Measurements from ENCODE around the gene DIS3L2.

DIS3L2 gene

DNA sequence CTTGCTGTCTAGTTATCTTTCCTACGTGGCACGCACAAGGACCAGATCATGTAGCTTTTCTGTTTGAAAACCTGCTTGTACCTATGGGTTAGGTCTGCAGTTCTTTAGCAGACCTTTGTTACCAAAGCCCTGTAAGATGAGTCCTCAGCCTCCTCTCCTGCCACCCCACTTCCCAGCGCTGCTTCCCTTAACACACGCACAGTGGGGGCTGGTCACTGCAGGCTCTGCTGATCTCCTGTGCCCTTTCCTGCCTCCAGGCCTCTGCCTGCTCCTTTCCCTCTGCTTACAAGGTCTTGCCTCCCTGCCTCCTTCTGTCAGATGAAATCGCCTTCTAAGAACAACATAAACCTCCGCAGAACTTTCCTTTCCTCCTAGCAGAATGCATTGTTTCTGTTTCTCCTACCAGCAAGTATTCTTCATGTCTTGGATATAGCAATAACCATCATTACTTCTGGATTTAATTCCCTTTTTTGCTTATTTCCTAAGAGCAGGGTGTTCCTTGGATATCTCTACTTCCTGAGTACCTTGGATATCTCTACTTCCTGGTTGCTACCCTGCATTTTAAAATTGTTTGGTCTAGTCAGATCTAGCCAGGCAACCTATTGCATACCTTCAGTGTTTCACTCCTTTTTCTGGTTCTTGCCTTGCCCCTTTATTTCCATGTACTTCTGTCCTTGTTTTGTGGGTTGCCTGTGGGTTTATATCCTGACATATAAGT, 257.4 kb downstream of the DIS3L2 start:
- no peak for DNase-seq (ENCODE audit: extremely low spot score)
- ChIA-PET CTCF (no interaction called here), POLR2A (no interaction called here)
- TF ChIP-seq, protein P1, sequence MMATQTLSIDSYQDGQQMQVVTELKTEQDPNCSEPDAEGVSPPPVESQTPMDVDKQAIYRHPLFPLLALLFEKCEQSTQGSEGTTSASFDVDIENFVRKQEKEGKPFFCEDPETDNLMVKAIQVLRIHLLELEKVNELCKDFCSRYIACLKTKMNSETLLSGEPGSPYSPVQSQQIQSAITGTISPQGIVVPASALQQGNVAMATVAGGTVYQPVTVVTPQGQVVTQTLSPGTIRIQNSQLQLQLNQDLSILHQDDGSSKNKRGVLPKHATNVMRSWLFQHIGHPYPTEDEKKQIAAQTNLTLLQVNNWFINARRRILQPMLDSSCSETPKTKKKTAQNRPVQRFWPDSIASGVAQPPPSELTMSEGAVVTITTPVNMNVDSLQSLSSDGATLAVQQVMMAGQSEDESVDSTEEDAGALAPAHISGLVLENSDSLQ (IDR thresholded peaks at IDR 0.05): no peak
- TF ChIP-seq NFRKB (IDR thresholded peaks at IDR 0.05) (no peak), FOXA1 (IDR thresholded peaks at IDR 0.05) (no peak), TARDBP (IDR thresholded peaks at IDR 0.05) (no peak), SP1 (IDR thresholded peaks at IDR 0.05) (no peak), LEF1 (IDR thresholded peaks at IDR 0.05; ENCODE audit: borderline replicate concordance) (no peak), ZNF384 (IDR thresholded peaks at IDR 0.05) (no peak), CTBP1 (IDR thresholded peaks at IDR 0.05; ENCODE audit: borderline replicate concordance) (no peak), ARNT (IDR thresholded peaks at IDR 0.05) (no peak), ELF4 (IDR thresholded peaks at IDR 0.05) (no peak), HDGF (IDR thresholded peaks at IDR 0.05; ENCODE audit: borderline replicate concordance) (no peak), FOXK2 (IDR thresholded peaks at IDR 0.05) (no peak)

DNA sequence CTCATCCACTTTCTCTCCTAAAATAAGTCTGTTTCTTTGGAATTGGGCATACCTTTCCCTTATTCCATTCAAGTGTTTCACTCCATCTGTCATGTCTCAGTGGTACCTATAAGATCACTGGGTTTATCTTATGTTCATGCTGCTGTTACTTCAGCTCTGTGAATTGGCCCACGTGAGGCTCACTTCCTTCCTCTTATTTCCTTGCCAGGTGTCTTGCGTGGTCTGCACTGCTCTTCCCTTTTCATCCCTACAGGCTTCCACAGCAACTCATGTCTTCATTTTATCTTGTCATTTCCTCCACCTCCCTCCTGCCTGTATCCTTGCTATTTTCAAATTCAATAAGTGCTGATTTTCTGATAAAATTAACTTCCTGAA, 258.0 kb downstream of the DIS3L2 start:
- CTCF ChIA-PET: no interaction called here
- POLR2A ChIA-PET: no interaction called here
- DNase-seq (ENCODE audit: extremely low spot score): no peak
- TF ChIP-seq ZNF384 (IDR thresholded peaks at IDR 0.05) (no peak), NFRKB (IDR thresholded peaks at IDR 0.05) (no peak), FOXK2 (IDR thresholded peaks at IDR 0.05) (no peak), FOXA1 (IDR thresholded peaks at IDR 0.05) (no peak), ELF4 (IDR thresholded peaks at IDR 0.05) (no peak), CTBP1 (IDR thresholded peaks at IDR 0.05; ENCODE audit: borderline replicate concordance) (no peak), SP1 (IDR thresholded peaks at IDR 0.05) (no peak), ARNT (IDR thresholded peaks at IDR 0.05) (no peak), BHLHE40 (IDR thresholded peaks at IDR 0.05; ENCODE audit: borderline replicate concordance) (no peak)
- TF ChIP-seq, protein P1 (IDR thresholded peaks at IDR 0.05): no peak

DNA sequence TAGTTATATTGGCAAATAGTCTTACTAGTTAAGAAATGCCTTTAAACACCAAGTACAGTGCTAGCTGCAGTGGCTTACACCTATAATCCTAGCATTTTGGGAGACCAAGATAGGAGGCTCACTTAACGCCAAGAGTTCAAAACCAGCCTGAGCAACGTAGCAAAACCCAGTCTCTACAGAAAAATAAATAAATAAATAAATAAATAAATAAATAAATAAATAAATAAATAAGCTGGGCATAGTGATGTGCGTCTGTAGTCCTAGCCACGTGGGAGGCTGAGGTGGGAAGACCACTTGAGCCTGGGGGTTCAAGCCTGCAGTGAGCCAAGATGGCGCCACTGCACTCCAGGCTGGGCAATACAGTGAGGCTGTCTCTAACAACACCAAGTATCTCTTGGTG, 258.4 kb downstream of the DIS3L2 start:
- TF ChIP-seq, protein P1 (IDR thresholded peaks at IDR 0.05): no peak
- no peak for TF ChIP-seq SUZ12 (IDR thresholded peaks at IDR 0.05)
- no peak for TF ChIP-seq BHLHE40 (IDR thresholded peaks at IDR 0.05; ENCODE audit: borderline replicate concordance)

DNA sequence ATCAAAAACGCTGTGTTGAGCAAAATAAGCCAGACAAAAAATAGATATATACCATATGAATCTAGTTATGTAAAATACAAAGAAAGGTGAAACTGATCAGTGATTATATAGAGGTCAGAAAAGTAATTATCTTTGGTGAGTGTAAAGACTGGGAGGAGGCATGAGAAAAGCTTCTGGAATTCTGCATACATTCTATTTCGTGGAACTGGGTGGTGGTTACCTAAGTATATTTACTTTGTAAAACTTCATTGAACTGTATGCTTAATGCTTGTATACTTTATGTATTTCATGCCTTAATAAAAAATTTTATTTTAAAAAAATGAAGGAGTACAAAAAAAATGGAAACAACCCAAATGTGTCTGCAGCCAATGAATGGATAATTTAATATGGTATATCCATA, 263.9 kb downstream of the DIS3L2 start:
- ChIA-PET POLR2A (no interaction called here), CTCF (no interaction called here)
- DNase-seq (ENCODE audit: extremely low spot score): no peak
- TF ChIP-seq ARNT (IDR thresholded peaks at IDR 0.05): no peak
- TF ChIP-seq CTBP1 (IDR thresholded peaks at IDR 0.05; ENCODE audit: borderline replicate concordance): no peak
- no peak for TF ChIP-seq ZNF384 (IDR thresholded peaks at IDR 0.05)
- no peak for TF ChIP-seq LEF1 (IDR thresholded peaks at IDR 0.05; ENCODE audit: borderline replicate concordance)

More for the DNA sequence above, 258.4 kb downstream of the DIS3L2 start:
- CTCF ChIA-PET: no interaction called here
- DNase-seq (ENCODE audit: extremely low spot score): no peak
- POLR2A ChIA-PET: no interaction called here

DNA sequence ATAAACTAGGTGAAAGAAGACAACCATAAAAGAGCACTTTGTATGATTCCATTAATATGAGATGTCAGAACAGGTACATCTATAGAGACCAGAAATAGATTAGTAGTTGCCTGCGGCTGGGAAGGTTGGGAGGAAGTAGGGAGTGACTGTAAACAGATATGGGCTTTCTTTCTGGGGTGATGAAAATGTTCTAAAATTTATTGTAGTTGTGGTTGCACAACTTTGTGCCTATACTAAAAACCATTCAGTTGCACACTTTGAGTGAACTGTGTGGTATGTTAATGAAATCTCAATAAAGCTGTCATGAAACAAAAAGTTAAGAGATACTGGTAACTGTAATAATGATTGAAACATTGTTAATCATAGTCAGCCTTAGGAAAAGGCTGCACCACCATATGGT, 264.4 kb downstream of the DIS3L2 start:
- no peak for TF ChIP-seq SP1 (IDR thresholded peaks at IDR 0.05)
- no peak for TF ChIP-seq SUZ12 (IDR thresholded peaks at IDR 0.05)
- no peak for TF ChIP-seq TARDBP (IDR thresholded peaks at IDR 0.05)
- no peak for TF ChIP-seq ZNF384 (IDR thresholded peaks at IDR 0.05)
- TF ChIP-seq NFRKB (IDR thresholded peaks at IDR 0.05): no peak
- TF ChIP-seq FOXK2 (IDR thresholded peaks at IDR 0.05): no peak
- TF ChIP-seq HDGF (IDR thresholded peaks at IDR 0.05; ENCODE audit: borderline replicate concordance): no peak
- TF ChIP-seq, protein P1 (IDR thresholded peaks at IDR 0.05): no peak
- no peak for TF ChIP-seq BHLHE40 (IDR thresholded peaks at IDR 0.05; ENCODE audit: borderline replicate concordance)
- no peak for TF ChIP-seq CTBP1 (IDR thresholded peaks at IDR 0.05; ENCODE audit: borderline replicate concordance)
- POLR2A ChIA-PET: no interaction called here
- no peak for DNase-seq (ENCODE audit: extremely low spot score)
- CTCF ChIA-PET: no interaction called here

DNA sequence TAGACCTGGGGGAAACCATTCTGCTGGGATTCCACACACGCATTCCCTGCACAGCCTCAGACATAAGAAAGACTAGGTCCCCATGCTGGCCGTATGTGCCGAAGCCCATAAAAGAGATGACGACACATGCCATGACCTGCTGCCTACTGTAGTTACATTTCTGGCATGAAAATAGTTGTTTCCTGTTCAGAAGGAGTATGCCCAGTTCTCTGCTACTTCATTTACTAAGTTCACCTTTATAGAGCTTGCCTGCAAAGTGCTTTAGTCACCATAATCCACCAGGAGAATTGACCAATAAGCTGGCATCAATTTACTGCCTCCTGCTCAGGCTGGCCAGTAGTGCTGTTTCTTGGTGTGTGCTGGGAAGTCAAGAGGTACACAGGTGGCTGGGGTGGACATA, 266.8 kb downstream of the DIS3L2 start:
- POLR2A ChIA-PET: no interaction called here
- DNase-seq (ENCODE audit: extremely low spot score): no peak
- CTCF ChIA-PET: interaction anchor here (0.6 kb wide), 1 partner anchor 91 kb away, joined by 3 read pairs; no protein-coding TSS in a partner anchor
- no peak for TF ChIP-seq FOXK2 (IDR thresholded peaks at IDR 0.05)
- TF ChIP-seq SUZ12 (IDR thresholded peaks at IDR 0.05): no peak
- no peak for TF ChIP-seq HDGF (IDR thresholded peaks at IDR 0.05; ENCODE audit: borderline replicate concordance)
- TF ChIP-seq, protein P1 (IDR thresholded peaks at IDR 0.05): no peak
- TF ChIP-seq L3MBTL2 (conservative IDR thresholded peaks at IDR 0.05): no peak
- TF ChIP-seq FOXA1 (IDR thresholded peaks at IDR 0.05): no peak
- TF ChIP-seq ZNF384 (IDR thresholded peaks at IDR 0.05): no peak
- no peak for TF ChIP-seq SP1 (IDR thresholded peaks at IDR 0.05)
- TF ChIP-seq ARNT (IDR thresholded peaks at IDR 0.05): no peak
- TF ChIP-seq ELF4 (IDR thresholded peaks at IDR 0.05): no peak
- no peak for TF ChIP-seq CTBP1 (IDR thresholded peaks at IDR 0.05; ENCODE audit: borderline replicate concordance)
- TF ChIP-seq NFRKB (IDR thresholded peaks at IDR 0.05): no peak
- TF ChIP-seq TARDBP (IDR thresholded peaks at IDR 0.05): no peak

Measured in HEK293T (cell line).